GM19463 (cell line): ENCODE measurements around the gene CD99.

Experiments used
- ATAC-seq: cut with Tn5 transposase; IDR thresholded peaks from one replicate; pipeline ENCODE4 v1.9.1; 2021; ENCODE audit warnings: mild to moderate bottlenecking, moderate library complexity; ENCODE audit not compliant: unreplicated experiment

CD99 gene

GRCh38 chrX:2697741-2698299 lies 6.7 kb downstream of the CD99 start:
- no peak for ATAC-seq

GRCh38 chrX:2698604-2699003 lies 7.5 kb downstream of the CD99 start:
- no peak for ATAC-seq

GRCh38 chrX:2699959-2700358 lies 8.9 kb downstream of the CD99 start:
- ATAC-seq = no peak

- no peak for ATAC-seq
These were observed 9.6 kb downstream of the CD99 start for GRCh38 chrX:2700405-2701320.

GRCh38 chrX:2701600-2701999 lies 10.5 kb downstream of the CD99 start:
- peak; percentile 28 for ATAC-seq

GRCh38 chrX:2703991-2704369 lies 12.9 kb downstream of the CD99 start:
- no peak for ATAC-seq

GRCh38 chrX:2705046-2705832 lies 14.1 kb downstream of the CD99 start:
- ATAC-seq = no peak

GRCh38 chrX:2707334-2707760 lies 16.3 kb downstream of the CD99 start:
- ATAC-seq = peak; percentile 93

GRCh38 chrX:2708021-2708420 lies 16.9 kb downstream of the CD99 start:
- ATAC-seq = no peak

- no peak for ATAC-seq
These were observed 17.6 kb downstream of the CD99 start for GRCh38 chrX:2708592-2709188.

GRCh38 chrX:2709556-2709955 lies 18.5 kb downstream of the CD99 start:
- ATAC-seq = no peak

- ATAC-seq = no peak
These were observed 19.1 kb downstream of the CD99 start for GRCh38 chrX:2710041-2710840.

- no peak for ATAC-seq
These were observed 20.3 kb downstream of the CD99 start for GRCh38 chrX:2711441-2711840.

- ATAC-seq = no peak
These were observed 21.3 kb downstream of the CD99 start for GRCh38 chrX:2712428-2712827.

- ATAC-seq = no peak
These were observed 22.1 kb downstream of the CD99 start for GRCh38 chrX:2712890-2713840.

GRCh38 chrX:2714551-2714950 lies 23.5 kb downstream of the CD99 start:
- no peak for ATAC-seq

- ATAC-seq = no peak
These were observed 24.0 kb downstream of the CD99 start for GRCh38 chrX:2715066-2715600.

GRCh38 chrX:2717312-2717711 lies 26.2 kb downstream of the CD99 start:
- ATAC-seq = no peak

- no peak for ATAC-seq
These were observed 27.7 kb downstream of the CD99 start for GRCh38 chrX:2718821-2719220.
